GM19468 (cell line): ENCODE results near the gene KRT82.

Experiments used
- ATAC-seq: cut with Tn5 transposase; IDR thresholded peaks from one replicate; pipeline ENCODE4 v1.9.1; 2021; ENCODE audit warnings: mild to moderate bottlenecking, moderate library complexity, moderate number of reproducible peaks; ENCODE audit not compliant: unreplicated experiment; ENCODE audit errors: extremely low read depth

KRT82 gene

DNA sequence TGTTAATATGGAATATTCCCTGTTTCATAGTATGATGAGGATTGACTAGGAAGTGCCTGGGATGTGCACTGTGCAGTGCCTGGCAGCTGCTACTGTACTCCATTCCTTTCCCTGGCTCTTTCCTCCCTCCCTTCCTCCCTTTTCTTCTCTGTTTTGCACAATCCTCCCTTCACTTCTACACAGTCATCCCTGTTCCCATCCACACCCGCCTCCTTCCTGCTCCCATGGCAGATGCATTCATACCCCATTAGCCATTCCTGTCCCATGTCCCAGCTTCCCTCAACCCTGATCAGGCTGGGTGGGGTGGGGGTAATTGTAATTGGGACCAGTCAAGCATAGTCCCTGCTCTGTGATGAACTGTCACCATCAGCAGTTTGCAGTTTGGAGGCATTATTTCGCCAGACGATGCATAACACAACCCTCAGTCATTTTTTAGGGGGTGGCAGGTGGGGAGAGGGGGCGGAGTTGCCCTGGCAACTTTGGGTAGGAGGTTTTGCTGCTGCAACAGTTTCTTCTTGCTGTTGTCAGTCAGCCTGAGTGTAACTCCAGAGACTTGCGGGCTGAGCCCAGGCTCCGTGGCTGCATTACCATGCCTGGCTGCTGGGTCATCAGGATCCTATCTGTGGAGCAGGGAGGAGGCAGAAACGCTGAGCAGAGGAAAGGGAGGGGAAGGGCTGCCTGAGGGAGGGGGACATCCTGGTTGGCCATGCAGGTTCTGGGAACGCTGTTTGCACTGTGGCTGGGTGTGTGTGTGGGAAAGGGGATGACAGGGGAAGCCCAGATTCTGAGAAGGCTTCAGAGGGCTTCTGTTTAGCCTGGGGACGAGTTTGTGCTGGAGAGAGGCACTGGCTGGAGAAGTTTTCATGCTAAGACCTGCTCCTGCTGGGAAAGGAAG, 16.6 kb downstream of the KRT82 start:
- ATAC-seq = no peak

DNA sequence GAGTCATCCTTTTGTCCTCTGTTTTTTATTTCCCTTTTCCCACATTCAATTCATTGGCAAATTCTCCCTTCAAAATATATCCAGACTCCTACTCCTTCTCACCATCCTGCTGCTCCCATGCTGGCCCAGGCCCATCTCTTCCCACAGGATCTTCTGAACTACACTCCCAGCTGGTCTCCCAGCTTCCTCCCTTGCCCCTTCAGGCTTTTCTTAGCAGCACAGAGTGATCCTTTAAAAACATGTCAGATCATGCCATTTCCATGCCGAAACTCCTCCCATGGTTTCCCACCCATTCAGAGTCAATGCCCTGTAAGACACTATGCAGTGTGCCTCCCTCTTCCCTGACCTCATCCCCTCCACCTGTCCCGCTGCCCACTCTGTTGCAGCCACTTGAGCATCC, 18.3 kb downstream of the KRT82 start:
- ATAC-seq = no peak

DNA sequence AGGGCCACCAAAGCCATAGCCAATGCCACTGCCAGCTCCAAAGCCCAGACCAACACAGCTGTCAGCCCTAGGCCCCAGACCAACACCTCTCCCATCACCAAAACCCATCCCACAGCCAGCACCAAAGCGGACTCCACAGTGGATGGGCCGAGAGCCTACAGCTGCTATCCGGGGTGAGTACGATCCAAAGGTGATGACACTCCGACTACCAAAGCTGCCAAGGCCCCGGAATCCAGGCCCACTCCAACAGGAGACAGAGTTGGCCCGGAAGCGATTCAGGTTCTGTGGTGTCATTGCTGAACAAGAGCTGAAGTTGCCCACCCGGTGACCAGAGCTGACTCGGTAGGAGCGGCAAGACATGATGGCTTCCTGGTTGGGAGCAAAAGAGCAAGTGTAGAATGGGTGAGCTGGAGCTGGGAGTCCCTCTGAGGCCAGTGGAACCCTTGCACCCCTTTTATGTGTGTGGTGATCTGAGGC, 20.9 kb downstream of the KRT82 start, which contains the start of gene KRT84:
KRT84 (minus strand) TSS at position 427 of the 477 bp plus-strand sequence; CDS start at position 360, 67 bp downstream.
- no peak for ATAC-seq

DNA sequence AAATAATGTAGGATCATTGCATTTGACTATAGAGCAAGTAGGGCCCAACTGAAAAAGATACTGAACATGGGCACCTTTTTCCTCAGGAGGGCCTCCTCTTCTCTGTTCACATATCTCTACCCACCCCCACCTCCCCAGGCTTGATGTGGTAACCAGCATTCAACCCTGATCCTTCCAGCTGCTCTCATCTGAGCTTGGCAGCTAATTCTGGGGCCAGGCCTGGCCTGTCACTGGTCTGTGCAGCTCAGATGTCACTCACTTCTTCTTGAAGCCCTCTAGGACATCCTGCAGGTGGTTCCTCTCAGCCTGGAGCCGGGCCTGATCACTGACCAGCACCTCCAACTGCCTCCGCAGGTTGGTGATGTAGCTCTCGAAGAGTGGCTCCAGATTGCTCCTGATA, 22.8 kb downstream of the KRT82 start:
- ATAC-seq = no peak

DNA sequence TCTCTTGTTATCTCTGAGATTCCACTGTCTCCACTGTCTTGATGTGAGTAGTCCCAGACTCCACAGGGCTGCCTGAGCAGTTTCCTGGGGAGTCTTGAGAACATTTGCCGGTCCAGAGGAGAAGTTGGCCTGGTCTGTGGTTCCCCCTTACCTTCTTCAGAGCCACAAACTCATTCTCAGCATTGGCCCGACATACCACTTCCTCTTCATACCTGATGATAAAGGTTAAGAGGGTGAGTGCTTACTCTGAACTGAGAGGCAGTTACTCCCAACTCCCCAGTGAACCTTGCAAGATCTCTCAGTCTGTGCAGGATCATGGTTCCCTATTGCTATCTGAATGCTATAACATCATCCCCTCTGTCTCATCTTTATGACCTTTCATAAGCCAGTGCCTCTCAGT, 23.3 kb downstream of the KRT82 start:
- no peak for ATAC-seq

DNA sequence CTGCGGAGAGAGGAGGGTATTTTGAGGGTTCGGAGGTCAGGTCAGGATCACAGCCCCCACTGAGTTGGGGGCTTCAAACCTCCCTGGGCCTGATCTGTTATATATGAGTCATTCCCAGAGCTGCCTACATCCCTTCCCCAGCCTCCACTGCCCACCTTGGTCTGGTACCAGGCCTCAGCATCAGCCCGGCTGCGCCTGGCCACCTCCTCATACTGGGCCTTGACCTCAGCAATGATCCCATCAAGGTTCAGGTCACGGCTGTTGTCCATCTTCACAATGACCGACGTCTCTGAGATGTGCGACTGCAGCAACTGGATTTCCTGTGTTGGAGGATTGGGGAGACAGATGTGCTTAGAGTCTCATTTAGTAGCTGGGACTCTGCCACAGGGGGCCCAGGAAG, 24.9 kb downstream of the KRT82 start:
- no peak for ATAC-seq

DNA sequence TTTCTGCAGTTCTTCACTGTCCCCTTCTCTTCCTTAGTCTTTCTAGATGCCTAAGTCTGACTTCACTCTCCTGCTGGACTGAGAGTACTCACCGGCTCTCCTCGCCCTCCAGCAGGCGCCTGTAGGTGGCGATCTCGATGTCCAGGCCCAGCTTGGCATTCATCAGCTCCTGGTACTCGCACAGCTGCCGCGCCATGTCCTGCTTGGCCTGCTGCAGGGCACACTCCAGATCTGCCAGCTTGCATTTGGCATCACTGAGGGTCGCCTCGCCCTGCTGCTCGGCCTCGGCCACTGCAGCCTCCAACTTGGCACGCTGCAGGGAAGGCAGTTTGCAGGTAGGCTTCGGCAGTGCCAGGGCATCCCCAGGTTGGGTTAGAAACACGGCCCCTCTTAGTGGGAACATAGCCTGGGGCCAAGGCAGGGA, 25.9 kb downstream of the KRT82 start:
- ATAC-seq = no peak

DNA sequence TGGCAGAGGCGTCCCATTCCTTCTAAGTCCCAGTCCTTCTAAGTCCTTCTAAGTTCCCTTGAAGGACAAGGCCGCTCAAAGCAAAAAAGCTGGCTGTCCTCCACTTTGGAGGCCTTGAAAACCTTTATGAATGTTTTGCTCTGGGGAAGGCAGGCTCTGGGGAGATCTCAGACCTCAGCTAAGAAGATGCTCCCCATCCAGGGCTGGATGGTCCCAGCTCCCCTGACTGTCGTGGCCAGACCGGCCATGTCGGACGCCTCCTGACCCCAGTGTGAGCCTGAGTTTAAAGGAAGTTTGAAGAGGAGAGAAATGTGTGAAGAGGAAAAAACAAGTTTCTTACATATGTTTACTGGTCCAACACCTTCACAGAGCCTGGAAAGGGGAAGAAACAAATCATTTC, 26.6 kb downstream of the KRT82 start:
- ATAC-seq = no peak

DNA sequence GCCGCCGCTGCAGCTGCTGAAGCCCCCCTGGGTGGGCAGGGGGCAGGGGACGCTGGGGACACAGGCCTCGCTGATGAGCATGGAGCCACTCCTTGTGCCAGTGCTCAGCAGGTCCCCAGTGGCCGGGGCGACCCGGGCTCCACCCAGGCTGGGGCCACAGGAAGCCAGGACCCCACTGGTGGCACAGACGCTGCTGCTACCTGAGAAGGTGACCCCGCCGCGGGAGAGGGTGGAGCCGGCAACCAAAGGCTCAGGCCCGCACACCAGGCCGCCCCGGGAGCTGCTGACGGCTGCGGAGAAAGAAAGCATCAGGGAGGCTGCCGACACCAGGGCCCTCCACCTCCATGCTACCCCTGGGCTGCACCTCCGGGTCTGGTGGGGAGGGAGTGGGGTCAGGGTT, 28.0 kb downstream of the KRT82 start:
- ATAC-seq = no peak

DNA sequence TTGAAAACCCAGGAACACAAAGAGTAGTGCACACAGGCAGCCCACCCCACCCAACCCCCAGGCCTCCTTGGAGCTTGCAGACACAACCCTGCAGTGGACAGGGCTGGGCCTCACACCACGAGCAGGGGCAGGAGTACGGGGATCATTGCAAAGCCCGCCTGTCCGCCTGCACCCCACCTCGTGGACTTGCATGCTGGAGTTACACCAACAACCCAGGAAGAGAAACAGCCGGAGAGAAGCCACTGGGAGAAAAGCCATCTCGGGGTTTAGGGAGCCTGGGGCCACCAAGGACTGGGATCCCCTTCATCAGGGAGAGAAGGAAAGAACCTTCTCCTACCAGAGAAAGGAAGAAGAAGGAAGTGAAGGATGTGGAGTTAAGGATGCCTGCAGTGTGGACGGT, 28.9 kb downstream of the KRT82 start:
- no peak for ATAC-seq

DNA sequence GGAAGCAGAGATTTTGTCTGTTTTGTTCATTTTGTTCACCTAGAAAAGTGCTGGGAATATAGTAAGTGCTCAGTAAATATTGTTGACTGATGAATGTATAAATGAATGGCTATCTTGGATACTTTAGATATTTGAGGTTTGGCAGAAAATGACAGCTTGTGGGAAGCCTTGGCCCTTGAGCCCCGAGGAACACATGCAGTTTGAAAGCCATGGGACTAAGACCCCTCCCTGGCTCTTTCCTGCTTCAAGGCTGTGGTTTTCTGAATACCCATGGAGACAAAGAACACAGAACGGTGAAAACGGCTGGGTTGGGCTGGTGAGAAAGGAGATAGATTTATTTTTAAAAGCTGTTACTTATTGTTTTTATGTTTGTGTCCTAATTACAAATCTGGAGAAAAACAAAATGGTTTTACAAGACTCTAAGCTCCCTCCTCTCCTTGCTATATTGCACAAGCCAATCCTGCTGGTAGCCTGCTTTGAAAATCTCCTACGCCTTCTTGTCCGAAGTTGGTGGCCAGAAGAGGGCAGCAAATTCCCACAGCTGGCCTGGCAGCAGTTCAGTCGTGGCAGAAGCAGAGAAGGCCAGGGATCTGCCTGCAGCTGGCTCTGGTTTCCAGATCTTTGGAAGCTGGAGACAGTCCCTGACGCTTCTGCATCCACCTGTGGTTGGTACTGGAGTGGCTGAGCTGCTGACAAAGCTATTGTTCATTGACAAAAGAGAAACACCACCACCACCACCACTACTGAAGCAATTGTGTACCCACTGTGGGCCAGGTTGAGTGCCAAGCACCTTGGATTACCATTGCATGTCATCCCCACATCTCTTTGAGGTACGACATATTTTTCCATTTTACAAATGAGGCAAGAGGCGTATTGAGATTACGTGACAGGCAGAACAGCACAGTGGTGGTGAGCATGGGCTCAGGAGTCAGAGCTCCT, 33.6 kb downstream of the KRT82 start:
- ATAC-seq = no peak

DNA sequence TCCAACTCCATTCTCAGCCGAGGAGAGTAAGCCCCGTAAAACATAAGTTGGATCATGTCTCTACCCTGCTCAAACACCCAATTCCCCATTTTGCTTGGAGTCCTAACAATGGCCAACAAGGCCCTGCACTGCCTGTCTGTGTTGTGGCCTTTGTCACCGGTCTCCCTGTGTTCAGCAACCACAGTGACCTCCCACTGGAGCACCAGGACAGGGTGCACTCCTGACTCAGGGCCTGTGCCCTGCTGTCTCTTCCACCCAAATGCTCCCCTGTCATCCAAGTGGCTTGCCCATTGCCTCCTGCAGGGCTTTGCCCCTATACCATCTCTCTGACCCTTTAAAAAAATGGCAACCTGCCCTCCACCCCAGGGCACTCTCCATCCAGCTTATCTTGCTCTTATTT, 34.4 kb downstream of the KRT82 start:
- no peak for ATAC-seq

DNA sequence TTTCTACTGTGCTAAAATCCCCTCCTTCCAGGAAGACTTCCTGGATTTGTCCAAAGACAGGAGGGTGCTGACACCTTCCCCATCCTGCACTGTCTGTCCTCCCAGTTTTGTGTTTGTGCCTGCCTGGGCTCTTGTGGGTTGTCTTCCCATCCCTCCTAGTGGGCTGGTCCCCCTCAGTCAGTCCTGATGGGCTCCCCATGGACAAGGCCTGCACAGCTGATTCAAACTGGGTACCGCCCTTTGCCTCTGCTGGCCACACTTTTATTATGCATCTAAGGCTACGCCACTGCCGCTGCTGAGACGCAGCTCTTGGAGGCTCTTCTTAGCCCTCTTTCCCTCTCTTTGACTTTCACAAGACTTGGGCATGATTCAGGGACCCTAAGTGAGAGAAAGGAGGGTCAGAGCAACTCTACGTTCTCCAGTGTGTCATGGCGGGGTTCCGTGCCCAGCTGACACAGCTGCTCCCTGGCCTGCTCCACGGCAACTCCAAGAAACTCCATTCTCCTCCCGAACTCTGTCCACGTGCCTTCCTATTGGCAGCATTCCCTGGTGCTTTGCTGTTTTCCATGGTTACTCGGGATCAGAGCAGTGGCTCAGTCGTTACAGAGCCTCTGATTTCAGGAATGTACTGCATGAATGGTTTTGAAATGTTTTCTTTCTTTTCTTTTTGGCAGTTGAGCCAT, 35.1 kb downstream of the KRT82 start:
- no peak for ATAC-seq

DNA sequence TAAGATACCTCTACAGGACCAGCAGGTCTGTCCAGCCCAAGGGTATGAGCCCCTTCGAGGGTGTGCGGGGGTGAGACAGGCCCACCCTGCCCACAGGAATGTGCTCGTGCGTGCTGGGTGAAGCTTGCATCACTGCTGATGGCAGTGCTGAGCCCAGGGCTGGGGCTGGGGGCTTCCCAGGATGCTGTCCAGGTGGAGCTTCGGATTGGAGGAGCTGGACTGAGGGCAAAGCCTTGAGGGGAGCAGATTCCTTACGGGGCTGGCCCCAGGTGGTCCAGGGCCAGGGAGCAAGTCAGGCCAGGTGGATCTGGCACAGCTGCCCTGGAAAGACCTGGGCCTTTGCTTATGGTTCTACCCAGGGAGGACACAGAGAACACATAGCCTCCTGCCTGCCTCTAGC, 36.3 kb downstream of the KRT82 start:
- no peak for ATAC-seq

DNA sequence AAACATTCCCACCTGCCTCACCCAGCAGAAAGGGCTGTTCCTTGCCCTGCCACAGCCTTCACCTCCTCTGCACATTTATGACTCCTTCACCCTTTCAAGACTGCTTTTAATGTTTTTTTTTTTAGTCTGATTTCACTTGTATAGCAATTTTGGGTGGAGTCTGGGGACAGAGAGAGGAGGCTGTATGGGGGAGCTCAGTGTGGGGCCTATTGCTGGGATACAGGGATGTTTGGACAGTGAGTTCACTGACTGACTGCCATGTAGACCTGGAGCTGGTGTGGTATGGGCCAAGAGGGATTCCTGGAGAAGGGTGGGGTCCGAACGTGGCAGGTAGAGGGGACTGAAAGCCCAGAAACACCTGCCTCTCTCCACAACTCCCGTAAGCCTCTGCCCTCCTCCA, 36.9 kb downstream of the KRT82 start:
- no peak for ATAC-seq

DNA sequence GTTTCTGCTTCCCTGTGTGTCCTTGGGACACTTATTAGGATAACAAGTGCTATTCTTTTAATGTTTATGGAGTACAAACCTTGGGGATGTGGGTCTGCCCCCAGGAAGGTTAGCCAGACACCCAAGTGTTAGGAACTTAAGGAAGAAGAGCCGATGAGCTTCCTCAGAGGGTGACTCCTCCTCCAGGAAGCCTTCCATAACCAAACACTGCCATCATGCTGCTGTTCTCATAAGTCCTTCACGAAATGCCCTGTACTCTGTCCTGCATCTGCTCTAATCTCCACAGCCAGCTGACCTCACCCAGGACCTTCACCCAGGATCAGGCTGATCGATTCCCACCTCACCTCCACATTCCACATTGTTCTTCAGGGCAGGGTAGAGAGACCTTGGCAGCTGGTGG, 37.6 kb downstream of the KRT82 start:
- ATAC-seq = no peak

DNA sequence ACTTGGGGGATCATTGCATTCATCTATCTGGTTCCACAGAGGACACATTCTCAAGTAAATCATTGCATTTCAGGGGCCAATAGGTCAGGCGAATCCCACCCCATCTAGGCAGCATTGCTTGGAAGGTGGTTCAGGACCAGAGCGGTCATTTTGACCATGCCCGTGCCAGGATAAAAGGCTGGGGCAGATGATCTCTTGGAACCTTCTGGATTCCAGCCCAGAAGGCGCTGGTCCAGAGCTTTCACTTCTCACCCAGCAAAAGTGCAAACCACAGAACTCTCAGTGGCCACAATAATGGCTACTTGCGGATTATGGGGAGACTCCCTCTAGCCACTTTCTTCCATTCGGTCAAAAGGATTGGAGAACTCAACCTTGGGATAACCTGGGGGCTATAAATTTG, 38.3 kb downstream of the KRT82 start:
- ATAC-seq = no peak

DNA sequence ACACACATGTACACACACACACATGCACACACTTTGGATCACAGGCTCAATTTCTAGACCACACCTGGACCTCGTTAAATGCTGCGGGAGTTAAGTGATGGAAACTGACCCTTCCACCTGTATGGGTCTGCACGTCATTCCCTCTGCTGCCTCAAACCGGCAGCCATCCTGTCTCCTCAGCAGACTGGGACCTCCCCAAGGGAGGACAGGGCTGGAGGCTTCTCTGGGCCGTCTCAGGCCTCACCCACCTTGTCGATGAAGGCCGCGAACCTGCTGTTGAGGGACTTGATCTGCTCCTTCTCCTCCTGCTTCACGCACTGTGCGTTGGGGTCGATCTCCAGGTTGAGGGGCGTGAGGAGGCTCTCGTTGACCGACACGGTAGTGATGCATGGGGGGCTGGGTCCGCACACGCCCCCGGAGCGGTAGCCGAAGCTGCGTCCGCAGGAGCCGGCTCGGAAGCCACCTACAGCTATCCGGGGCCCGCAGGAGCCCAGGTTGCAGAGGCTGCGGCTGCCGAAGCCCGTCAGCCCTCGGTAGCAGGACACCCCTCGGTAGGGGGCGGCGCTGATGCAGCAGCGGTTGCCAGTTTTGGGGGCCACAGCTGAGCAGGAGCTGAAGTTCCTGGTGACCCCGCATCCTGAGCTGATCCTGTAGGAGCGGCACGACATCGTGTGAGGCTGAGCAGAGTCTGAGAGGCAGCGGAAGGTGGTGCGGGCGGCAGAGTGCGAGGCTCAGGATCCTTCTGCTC, 39.2 kb downstream of the KRT82 start, which contains the start of gene KRT85:
KRT85 (minus strand) TSS at position 744 of the 748 bp plus-strand sequence; CDS start at position 668, 76 bp downstream.
- ATAC-seq = no peak

DNA sequence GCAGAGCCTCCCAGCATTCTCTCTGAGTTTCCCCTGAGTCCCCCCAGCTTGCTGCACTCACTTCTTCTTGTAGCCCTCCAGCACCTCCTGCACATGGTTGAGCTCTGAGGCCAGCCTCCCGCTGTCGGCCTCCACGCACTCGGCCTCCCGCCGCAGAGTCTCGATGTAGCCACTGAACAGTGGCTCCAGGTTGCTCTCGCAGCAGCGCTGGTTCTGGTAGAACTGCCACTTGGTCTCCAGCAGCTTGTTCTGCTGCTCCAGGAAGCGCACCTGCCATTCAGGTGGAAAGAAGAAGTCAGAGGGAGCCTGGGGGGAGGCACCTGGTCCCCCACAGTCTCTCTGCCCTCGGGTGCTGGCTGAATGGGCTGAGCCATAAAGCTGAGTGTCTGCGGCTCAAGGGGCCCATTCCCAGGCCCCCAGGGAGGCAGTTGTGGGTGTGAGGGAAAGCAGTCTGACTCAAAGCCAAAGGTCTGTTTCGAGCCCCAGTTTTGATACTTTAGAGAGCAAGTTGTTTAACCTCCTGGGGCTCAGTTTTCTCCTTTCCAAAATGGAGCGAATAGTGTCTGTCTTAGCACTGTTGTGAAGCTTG, 41.1 kb downstream of the KRT82 start:
- no peak for ATAC-seq
